Measurements from ENCODE around the gene SERPINE1. TPM values are rescaled to one million over a fixed set of nuclear protein-coding genes. Genes with fewer than 3 reads are reported as not detected.
"Not testable (repeated sequence)": the region's sequence is repeated elsewhere in the genome, so short reads cannot be mapped to it uniquely, and the experiment has no call there.

Gene SERPINE1
- total and polyA plus RNA-seq, 9 donors, result 4.0 to 81.6 (median 19.9) TPM

GRCh38 chr7:101120315-101120714 is 6.6 kb upstream of the SERPINE1 start:
- H3K27ac ChIP-seq, result peak overlapping the region in 1 of 2 donors; percentile 42
- 63 to 69% (median 69%) methylated on average over 4 of the region's 4 CpGs for WGBS, 3 donors
- TF ChIP-seq POLR2A (IDR thresholded peaks at IDR 0.05), result no peak
- TF ChIP-seq CTCF (IDR thresholded peaks at IDR 0.05), result no peak
- TF ChIP-seq EP300 (IDR thresholded peaks at IDR 0.05), result no peak

GRCh38 chr7:101121631-101121990 is 5.3 kb upstream of the SERPINE1 start:
- Histone ChIP-seq H3K27ac (peak overlapping the region; percentile 70 to 88), H3K4me3 (peak overlapping the region; percentile 33), H3K4me1 (ENCODE audit: insufficient read depth) (peaks cover 36% of the 10 kb centered on the region)
- H3K9me3 ChIP-seq; H3K36me3 ChIP-seq; intact Hi-C loops (cut with DNase I); DNase-seq; H3K27me3 ChIP-seq: not testable (repeated sequence)
- WGBS, 3 donors, result 19 to 25% (median 19%) methylated on average over 9 of the region's 9 CpGs

More at GRCh38 chr7:101120315-101120714, 6.6 kb upstream of the SERPINE1 start:
- no peak for DNase-seq
- no peak overlapping the region for H3K4me3 ChIP-seq
- H3K4me1 ChIP-seq (ENCODE audit: insufficient read depth), result peaks cover 29% of the 10 kb centered on the region
- H3K27me3 ChIP-seq, result no peaks in the 10 kb centered on the region
- H3K36me3 ChIP-seq, result no peaks in the 10 kb centered on the region
- H3K9me3 ChIP-seq, result no peaks in the 10 kb centered on the region
- intact Hi-C loops (cut with DNase I), result no loop called here

- Histone ChIP-seq H3K4me3 (peak overlapping the region; percentile 33), H3K27me3 (no peaks in the 10 kb centered on the region), H3K27ac (peak overlapping the region; percentile 70 to 88), H3K36me3 (no peaks in the 10 kb centered on the region), H3K4me1 (ENCODE audit: insufficient read depth) (peaks cover 39% of the 10 kb centered on the region), H3K9me3 (no peaks in the 10 kb centered on the region)
- 5 to 8% (median 6%) methylated on average over 17 of the region's 17 CpGs for WGBS, 3 donors
- intact Hi-C loops (cut with DNase I), result no loop called here
- DNase-seq, result peak; percentile 83 to 91 (median 88)
- TF ChIP-seq POLR2A (IDR thresholded peaks at IDR 0.05) (peak; percentile 62), EP300 (IDR thresholded peaks at IDR 0.05) (no peak)
Observed at GRCh38 chr7:101121991-101122932, 4.6 kb upstream of the SERPINE1 start.

GRCh38 chr7:101122933-101123702 is 3.8 kb upstream of the SERPINE1 start:
- H3K36me3 ChIP-seq, result no peaks in the 10 kb centered on the region
- no peak for DNase-seq
- TF ChIP-seq EP300 (IDR thresholded peaks at IDR 0.05) (no peak), CTCF (IDR thresholded peaks at IDR 0.05) (no peak), POLR2A (IDR thresholded peaks at IDR 0.05) (no peak)
- H3K9me3 ChIP-seq, result no peaks in the 10 kb centered on the region
- peak overlapping the region; percentile 70 to 88 for H3K27ac ChIP-seq
- no peak overlapping the region for H3K4me3 ChIP-seq
- 85 to 88% (median 87%) methylated on average over 11 of the region's 11 CpGs for WGBS, 3 donors
- H3K4me1 ChIP-seq (ENCODE audit: insufficient read depth), result peaks cover 38% of the 10 kb centered on the region
- intact Hi-C loops (cut with DNase I), result no loop called here
- no peaks in the 10 kb centered on the region for H3K27me3 ChIP-seq

- intact Hi-C loops (cut with DNase I), result no loop called here
- no peaks in the 10 kb centered on the region for H3K9me3 ChIP-seq
- H3K27me3 ChIP-seq, result no peaks in the 10 kb centered on the region
- 57 to 88% (median 75%) methylated on average over 3 of the region's 3 CpGs for WGBS, 3 donors
- TF ChIP-seq POLR2A (IDR thresholded peaks at IDR 0.05), result no peak
- TF ChIP-seq CTCF (IDR thresholded peaks at IDR 0.05), result no peak
- no peak for TF ChIP-seq EP300 (IDR thresholded peaks at IDR 0.05)
- no peaks in the 10 kb centered on the region for H3K36me3 ChIP-seq
- H3K27ac ChIP-seq, result no peak overlapping the region
- no peak for DNase-seq
- H3K4me1 ChIP-seq (ENCODE audit: insufficient read depth), result peaks cover 36% of the 10 kb centered on the region
- no peak overlapping the region for H3K4me3 ChIP-seq
Observed at GRCh38 chr7:101123703-101124068, 3.2 kb upstream of the SERPINE1 start.
